Activated T-helper 9 cell treated with anti-CD3 and anti-CD28 coated beads, Interleukin-2, amount 50 U/mL, for 16 hours (primary cell): ENCODE results near the gene HOXD11.

Source experiments
- DNase-seq: peaks from one replicate; pipeline ENCODE4 v3.0.0-alpha.2; 2020; ENCODE audit warnings: low read depth

The HOXD11 gene

DNA sequence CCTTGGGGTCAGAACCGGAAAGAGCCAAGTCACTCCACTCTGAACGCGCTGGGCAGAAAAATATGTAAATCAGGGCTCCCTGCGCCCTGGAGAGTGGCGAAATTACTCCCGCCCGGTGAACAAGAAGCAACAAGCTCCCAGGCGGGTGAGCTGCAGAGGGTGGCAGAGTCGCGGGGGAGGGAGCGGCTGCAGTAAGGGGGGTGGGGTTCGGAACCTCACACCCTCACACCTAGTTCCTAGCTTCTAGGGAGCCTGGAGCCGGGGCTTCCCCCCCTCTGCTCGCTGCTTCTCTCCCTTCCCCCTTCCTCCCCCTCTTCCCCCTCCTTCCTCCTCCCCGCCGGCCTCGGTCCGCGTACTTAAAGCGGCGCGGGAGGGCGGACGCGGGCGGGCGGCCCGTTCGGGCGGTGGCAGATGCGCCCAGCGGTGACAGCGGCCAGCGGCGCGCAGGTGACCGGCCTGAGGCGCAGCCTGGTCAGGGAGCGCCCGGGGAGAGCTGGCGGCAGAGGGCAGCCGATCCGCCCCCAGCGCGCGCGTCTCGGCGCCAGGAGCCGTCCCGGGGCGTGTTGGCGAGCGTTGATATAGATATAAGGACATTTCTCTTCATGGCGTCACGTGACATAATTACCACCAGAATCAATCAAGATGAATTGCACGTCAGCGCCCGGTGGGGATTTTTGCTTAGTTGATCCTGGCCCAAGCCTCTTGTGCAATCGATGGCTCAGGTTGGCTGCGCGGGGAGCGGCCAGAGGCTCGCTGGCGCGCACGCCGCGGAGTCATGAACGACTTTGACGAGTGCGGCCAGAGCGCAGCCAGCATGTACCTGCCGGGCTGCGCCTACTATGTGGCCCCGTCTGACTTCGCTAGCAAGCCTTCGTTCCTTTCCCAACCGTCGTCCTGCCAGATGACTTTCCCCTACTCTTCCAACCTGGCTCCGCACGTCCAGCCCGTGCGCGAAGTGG lies at the start of gene HOXD11:
HOXD11 (plus strand) TSS at position 700 of the 959 bp plus-strand sequence; CDS start at position 776, 76 bp downstream.
- no peak for DNase-seq

DNA sequence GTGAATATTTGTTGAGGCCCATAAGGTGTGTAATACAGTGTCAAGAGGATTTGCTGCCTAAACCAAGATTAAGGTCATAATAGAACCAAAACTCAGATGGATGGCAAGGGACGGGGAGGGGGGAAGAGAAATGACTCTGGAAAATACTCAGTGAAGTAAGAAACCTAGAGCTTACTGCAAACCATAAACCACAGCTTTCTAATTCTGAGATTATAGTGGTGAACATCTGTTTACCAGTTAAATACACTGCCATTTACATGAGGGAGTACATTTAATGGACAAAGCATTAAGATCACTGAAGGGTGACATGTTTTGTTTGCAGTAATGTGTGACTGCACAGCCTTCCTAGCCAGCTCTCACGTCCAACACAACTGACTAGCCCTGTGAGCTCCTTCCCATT lies 43.1 kb upstream of the HOXD11 start:
- no peak for DNase-seq

DNA sequence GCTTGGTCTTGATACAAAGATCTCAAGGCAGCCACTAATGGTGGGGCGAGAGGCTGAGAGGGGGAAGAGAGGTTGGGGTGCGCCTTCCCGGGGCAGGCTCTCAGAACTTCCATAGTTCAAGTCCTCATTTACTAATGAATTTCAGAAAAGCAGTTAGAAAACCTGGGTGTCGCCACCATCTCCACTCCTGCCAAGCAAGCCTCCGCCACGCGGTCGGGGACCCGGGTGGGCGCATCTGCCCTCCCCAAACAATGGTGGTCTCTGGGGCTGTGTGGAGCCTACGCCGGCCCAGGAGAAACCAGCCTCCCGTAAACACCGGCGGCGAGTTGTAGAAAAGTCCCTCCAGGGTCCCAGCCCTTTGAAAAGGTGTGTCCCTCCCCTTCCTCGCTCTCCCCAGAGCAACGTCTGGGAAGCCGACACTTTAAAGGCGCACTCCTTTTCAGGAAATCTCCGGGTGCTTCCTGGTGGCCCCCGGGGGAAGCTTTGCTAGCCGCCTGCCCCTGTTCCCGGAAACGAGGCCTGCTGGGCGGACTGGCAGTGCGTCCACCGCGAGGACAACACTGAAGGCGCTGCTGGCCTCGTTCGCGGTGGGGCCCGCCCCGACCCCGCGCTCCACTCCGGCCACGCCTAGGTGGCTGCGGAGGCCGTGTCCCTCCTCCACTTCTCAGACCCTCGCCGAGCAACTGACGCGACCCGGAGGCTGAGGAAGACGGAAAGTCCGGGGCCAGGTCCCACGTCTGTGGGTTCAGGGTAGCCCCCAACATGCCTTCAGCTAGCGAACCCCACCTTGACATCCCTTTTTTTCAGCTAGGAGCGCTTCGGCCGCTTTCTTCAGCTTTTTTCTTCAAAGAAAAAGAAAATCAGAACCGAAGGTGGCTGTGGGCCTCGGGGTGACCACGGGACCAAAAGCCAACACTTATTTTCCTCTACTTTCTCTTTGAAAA lies 40.2 kb upstream of the HOXD11 start:
- DNase-seq: no peak

DNA sequence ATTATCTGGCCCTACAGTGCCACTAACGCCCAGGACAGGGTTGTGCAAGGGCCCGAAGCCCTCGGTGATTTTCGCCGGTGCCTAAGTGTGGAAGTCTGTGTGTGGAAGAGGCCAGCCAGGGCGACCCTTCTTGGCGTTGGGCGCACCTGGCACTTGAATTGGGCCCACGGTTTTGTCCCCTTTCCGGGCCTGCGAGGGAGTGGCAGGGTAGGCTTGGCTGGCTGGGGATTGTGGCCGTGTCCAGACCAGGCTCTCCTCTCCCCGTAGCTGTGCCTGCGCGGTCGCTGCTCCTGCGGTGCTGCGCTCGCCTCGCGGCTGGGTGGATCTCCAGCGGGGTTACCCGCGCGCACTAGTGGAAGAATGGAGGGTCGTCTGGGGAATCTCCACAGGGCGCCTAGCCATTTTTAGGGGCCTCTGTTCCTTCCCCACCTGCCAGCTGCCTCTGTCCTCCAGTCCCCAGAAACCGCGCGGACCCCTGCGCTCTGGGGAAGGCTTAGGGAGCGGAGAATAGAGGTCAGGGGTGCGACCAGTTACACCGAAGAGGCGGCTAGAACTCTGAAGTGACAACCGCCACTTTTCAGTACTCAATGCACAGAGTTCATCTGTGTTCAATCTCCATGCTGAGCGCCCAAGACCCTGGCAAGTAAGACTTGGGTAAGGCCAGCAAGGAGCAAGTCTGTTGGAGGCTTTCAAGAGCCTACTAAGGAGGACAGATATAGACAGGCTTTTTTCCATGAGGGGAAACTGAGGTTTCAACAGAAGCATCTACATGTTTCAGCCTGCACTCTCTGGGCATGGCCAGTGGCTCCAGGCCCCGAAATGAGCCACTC lies 39.3 kb upstream of the HOXD11 start:
- DNase-seq: no peak

DNA sequence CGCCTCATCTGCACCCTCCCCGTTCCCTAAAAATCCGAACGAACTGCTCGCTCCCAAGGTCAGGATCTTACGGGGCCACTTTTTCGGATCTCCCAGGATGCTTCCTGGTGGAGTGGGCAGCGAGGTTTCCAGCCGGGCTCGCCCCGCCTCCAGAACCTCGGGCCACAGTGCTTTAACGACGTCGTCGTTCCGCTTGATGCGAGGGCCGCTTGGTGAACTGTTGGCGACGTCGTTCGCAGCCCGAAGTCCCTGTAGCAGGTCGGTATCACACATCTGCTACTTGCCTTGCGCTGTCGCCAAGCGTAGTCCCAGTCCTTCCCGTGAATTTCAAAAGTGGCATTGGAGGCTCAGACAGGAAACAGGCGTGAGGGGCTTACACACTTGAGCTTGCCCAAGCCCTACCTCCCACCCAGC lies 38.7 kb upstream of the HOXD11 start:
- no peak for DNase-seq

DNA sequence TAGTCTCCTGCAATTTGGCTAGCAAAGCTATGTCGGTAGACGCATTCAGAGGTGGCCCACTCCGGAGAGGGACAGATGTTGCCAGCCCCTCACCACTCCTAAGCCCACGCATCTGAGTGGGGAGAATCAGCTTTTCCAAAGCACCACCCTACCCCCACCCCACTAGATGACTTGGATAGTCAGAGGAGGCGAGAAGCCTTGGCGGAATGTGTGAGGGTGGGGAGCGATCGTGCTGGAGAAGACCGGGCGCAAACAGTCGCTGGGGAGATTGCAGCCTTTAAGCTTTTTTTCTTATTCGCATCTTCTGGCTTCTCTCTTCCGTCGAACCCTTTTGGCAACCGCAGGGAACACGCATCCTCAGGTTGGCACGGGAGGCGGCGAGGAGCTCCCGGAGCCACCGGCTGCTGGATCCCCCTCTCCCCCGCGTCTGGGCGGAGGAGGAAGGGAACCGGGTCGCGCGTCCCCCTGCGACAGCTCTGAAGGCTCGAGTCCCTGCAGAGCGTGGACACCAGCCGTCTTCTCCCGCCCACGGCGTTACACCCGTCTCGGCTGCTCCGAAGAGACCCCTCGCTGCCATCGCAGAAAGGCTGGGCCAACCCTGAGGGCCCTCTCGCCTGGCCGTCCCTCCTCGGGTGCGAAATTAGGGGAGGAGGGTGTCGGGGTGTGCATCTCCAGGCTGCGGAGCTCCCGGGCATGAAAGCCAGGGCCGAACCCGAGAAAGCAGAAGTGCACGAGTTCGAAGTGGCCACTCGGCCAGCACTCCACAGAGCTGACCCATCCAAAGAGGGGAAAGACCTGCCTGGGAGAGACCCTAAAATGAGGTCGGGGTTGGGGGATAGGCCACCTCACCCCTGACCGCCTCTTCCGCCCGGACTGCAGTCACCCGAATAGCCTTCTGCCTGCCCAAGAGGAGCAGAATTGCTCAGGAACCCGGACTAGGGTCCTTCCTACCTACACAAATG lies 35.5 kb upstream of the HOXD11 start:
- no peak for DNase-seq

DNA sequence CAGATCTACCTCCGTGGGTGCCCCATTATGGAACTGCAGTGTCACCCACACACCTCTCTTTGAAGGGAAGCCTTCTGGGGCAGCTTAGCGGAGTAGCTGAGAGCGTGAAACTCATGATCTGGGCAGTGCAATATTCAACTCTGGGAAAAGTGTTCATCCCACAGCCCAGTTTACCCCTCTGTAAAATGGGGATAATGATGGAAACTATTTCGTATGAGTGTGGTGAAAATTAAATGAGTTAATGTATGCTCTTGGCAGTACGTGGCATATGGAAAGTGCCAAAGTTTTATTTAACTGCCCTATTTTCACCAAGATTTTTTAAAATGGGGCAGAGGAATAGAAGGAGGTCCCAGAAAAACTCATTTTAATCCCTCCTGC lies 34.8 kb upstream of the HOXD11 start:
- DNase-seq: no peak

DNA sequence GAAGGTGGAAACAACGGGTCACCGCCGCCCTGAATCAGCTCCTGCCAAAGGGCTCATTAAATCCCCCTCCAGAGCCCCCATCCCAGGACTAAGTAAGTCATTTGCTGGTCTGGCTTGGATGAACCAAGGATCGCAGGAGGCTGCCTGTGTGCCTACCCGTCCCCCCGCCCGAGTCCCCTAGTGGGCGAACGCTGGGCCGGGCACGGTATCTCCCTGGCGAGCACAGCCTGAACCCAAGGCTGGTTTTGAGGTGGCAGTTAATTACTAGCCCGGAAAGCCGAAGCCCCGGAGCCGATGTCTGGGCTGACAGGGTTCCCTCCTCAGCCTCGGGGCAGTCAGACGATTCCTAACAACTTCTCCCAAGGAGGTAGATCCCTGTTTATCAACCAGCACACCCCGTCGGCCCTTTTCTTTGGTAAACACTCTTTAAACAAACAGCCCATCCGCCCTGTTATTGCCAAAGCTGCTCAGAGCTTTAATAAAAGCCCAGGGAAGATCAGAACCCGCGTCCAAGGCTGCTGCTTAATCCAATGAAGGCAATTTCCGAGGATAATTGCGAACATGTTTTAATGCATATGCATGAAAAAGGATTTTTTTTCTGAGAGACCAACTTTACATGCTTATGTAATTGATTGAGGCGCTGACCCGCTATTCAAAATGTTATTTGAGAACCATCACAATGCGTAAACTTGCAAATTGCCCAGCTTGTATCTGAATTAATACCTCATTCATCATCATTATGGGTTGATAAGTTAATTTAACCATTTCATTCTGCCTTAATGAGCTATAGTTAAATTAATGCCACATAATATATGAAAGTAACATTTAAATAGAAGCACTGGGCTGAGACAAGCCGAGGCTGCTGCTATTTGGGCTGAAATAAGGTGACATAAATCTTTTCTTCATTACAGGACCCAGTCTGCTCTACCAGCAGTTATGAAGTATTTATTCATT lies 33.9 kb upstream of the HOXD11 start:
- no peak for DNase-seq

DNA sequence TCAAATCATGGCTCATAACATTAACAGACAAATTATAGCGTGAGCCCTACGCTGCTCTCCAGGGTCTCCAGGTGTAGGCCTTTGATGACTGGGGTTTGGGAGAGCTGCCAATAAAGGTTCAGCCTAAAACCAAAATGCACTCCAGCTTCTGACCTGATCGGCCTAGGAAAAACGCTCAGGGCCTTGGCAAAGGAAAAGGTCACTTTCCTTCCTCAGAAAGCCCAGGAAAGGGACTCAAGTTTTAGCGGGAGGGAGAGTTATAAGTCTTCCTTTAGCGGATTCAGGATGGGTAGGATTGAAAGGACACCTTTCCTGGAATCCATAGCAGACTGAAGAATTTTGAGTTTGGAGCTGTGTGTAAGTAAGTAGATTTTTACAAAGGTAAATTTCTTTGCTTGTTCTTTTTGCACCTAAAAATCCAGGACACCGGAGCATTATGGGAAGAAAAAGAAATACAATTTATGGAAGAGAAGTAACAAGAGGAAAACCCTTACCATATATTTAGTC lies 32.1 kb upstream of the HOXD11 start:
- DNase-seq: no peak

DNA sequence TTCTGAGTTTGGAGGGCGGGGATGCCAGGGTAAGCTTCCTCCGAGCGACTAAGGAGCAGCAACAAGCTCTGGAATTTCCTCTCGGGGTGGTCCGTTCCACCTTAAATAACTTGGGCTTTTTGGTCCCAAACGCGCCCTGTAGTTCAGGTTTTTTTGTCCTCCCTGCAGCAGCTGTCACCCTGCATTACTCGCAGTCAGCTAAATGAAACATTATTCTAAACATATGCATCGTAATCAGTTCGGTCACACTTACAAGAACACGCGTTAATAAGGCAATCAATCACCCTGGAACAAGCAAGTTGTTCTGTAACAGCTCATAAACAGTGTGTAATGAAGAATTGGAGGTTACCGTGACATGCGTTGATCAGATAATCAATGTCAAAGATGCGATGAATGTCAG lies 31.6 kb upstream of the HOXD11 start:
- DNase-seq: no peak

DNA sequence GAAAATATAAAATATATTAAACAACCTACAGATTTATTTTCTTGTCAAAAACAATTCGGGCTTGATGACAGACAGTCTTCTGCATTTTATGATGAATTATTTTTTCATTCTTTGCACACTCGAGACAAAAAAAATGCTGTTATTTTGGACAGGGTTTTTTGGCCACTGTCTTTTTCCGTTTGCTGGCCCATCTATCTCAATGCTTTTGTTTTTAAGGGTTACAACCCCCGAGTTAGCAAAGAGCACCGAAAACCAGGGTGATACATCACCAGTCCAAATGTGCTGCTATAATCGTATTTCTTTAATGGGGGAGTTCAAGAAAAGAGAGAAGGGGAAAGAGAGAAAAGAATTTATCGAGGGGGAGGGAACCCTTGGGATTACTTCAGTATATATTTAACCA lies 31.0 kb upstream of the HOXD11 start:
- no peak for DNase-seq

DNA sequence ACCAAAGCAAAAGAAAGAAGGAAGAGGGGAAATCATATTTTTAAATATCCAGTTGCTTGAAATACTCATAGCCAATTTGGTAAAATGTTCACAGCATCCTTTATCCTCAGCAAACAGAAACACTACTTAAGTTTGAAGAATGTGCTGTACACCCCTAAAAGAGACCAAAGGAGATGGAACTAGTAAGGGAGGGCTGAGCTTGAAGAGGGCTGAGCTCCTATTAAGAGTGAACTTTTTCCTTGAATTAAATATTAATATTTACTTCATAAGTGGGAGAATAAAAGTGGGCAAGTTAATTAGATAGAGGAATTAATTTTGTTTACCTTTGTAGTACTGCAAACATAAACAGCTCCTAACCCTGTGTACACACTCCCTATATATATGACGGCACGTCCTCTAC lies 30.3 kb upstream of the HOXD11 start:
- DNase-seq: no peak

DNA sequence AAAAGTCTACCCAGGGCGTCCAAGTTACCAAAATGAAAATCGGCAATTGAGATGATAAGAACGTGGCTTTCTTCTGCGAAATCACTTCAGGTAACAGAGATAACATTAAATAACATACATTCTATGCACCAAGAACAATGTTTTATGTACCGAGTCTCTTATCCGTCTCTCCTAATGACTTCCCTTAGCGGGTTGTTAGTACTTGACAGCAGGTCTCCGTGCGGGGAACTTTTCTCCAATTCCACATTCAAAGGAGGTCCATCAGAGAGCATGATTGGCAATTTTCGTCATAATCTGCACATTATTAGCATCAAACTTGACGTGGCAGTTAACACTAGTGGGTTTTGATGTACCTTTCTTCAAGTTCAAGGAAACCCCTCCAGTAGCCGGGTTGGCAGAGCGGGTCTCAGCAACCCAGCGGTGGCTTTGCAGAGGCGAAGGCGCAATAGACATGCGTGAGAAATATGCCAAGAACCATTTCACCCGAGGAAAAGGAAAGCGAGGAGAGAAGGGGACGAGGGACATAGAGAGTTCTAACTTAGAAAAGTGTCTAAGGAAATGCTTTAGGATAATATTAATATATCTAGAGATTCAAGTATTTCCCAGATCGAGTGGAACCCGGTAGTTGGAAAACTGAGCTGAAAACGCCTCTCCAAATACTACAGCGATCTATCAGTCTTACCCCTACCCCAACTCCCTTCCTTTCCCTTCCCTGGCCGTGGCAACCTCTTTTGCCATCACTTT lies 28.4 kb upstream of the HOXD11 start:
- DNase-seq: no peak

DNA sequence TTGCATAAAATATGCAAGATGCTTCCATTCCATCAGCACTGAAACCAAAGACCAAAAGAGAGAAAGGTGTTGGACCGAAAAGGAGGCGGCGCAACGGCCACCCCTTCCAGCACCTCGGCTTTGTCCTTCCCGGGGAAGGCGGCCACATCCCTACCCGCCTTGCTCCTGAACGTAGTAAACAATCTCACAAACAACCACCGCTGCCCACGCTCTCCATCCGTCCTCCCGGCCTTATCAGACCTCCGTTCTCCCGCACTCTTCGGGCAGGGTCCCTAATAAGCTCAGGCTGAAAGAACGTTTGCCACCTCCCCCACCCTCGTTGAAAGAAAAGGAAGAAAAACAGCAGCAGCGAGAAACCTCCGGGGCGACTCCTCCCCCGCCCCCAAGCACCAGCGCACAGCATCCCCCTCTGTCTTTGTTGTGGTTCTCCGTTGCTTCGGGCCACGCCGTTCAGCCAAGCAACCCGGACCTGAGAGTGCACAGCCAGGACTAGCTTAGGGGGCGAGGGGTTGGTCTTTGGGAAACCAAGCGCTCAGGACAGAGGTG lies 27.7 kb upstream of the HOXD11 start:
- DNase-seq: no peak

DNA sequence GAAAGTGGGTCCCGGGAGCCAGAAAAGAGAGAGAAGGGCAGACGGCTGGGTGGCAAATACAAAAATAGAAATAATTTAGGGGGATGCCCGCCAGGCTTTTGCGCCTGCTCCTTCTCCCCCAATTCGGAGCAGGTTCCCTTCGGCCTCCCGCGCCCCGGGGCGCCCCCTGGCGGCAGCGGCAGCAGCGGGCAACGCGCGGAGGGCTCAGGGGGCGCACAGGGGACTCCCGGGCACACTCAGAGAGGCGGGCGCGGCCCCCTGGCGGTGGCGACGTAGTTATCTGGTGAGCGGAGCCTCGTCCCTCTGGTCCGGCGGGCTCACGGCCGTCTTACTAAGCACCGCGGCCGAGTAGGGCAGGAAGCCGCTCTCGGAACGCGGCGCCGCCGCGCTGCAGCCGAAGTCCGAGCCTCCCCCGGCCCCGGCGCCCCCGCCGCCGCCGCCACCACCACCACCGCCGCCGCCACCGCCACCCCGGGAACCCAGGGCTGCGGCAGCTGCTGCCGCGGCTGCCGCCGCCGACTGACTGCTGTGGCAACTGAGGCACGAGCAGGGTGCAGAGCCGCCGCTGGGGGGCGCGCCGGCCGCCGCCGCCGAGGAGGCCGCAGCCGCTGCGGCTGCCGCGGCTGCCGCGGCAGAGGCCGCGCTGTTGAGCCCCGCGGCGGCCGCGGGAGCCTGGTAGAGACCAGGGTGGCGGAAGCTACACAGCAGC lies 27.1 kb upstream of the HOXD11 start:
- no peak for DNase-seq

DNA sequence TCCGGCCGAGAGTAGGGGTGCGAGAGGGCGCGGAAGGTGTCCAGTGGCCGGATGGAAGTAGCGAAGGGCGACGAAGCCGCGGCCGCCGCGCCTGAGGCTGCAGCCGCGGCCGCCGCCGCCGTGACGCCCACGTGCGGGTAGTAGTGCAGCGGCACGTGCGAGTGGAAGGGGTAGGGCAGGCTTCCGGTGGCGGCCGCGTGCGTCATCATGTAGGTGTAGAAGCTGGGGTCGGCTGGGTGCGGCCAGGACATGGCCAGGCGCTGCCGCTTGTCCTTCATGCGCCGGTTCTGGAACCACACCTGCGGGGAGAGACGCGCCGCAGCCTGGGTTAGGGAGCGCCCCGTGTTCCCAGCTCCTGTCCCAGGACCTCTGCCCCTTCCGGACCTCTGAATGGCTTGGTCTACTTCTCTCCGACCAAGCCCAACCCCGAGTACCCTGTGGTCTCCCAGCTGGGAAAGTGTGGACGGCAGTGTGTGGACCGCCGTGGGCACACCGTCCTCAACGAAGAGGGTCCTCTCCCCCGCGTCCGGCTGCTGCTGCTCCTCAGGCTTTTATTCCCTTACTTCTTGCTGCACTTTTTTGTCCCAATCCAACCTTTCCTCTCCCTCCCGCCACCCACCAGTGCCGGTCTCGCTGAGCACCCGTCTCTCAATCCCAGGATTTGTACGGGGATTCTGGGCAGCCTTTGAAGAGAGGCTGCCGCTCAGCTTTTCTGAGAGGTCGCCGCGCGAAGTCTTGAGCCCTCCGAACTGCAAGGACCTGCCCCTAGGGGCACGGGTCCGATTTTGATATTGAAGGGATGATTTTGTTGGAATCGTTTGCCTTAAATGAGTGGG lies 26.3 kb upstream of the HOXD11 start:
- DNase-seq: no peak

DNA sequence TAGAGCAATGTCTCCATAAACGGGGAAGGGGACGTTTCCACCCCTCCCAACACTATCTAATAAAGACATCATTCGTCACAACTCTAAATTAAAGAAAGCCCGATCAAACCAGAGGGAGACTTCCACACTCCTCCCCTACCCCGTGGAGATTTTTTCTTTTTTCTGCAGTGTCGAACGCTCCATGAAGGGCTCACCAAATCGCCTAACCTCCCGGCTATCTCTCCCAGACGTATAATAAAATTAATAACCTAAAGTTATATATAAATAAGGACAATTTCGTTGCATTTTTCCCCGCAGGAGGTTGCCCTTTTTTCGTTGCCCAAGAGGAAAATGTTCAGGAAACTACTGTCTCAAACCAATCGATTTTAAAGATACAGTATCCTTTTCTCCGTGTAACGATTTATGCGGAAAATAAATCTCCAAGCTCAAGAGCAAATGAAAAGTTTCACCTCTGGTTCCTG lies 25.7 kb upstream of the HOXD11 start:
- DNase-seq: no peak
